LHCN-M2 (cell line): ENCODE data around the gene CMBL. TPM values are rescaled to one million over a fixed set of nuclear protein-coding genes. Genes with fewer than 3 reads are reported as not detected.
"Not testable (repeated sequence)": the region's sequence is repeated elsewhere in the genome, so short reads cannot be mapped to it uniquely, and the experiment has no call there.

Source experiments
- DNase-seq: peaks from one replicate; pipeline ENCODE4 v3.0.0-alpha.2; 2012; ENCODE audit warnings: low read depth
- total RNA-seq: library from RNA; depleted of rRNA; stranded (reverse); fragments of >200 nt; gene quantifications from 2 replicates; pipeline ENCODE4 v1.2.3, GENCODE V29; 2014

The CMBL gene
- total RNA-seq, 1 experiment from 2014 or later: 4.0 TPM

- DNase-seq: not testable (repeated sequence)
These were observed 3.3 kb upstream of the CMBL start for GRCh38 chr5:10310835-10311570.

GRCh38 chr5:10310066-10310779 is 2.5 kb upstream of the CMBL start:
- DNase-seq: no peak

- DNase-seq: no peak
These were observed 1.1 kb upstream of the CMBL start for GRCh38 chr5:10308844-10309243.

GRCh38 chr5:10306806-10307205 is 896 bp downstream of the CMBL start:
- peak; percentile 37 for DNase-seq

- no peak for DNase-seq
These were observed 1.6 kb downstream of the CMBL start for GRCh38 chr5:10306114-10306513.

- no peak for DNase-seq
These were observed 2.8 kb downstream of the CMBL start for GRCh38 chr5:10304932-10305331.

- no peak for DNase-seq
These were observed 4.0 kb downstream of the CMBL start for GRCh38 chr5:10303699-10304170.

- DNase-seq: no peak
These were observed 4.5 kb downstream of the CMBL start for GRCh38 chr5:10303201-10303600.

- DNase-seq: no peak
These were observed 5.7 kb downstream of the CMBL start for GRCh38 chr5:10301842-10302610.

- no peak for DNase-seq
These were observed 6.4 kb downstream of the CMBL start for GRCh38 chr5:10301266-10301665.

- no peak for DNase-seq
These were observed 7.5 kb downstream of the CMBL start for GRCh38 chr5:10300246-10300645.

- DNase-seq: no peak
These were observed 10.0 kb downstream of the CMBL start for GRCh38 chr5:10297646-10298204.

GRCh38 chr5:10295619-10296326 is 11.9 kb downstream of the CMBL start:
- no peak for DNase-seq

GRCh38 chr5:10293907-10294662 is 13.6 kb downstream of the CMBL start:
- no peak for DNase-seq

- no peak for DNase-seq
These were observed 15.9 kb downstream of the CMBL start for GRCh38 chr5:10291692-10292339.

GRCh38 chr5:10290438-10290837 is 17.3 kb downstream of the CMBL start:
- no peak for DNase-seq

GRCh38 chr5:10289991-10290390 is 17.7 kb downstream of the CMBL start:
- no peak for DNase-seq

- no peak for DNase-seq
These were observed 18.3 kb downstream of the CMBL start for GRCh38 chr5:10289353-10289752.

- DNase-seq: no peak
These were observed 19.0 kb downstream of the CMBL start for GRCh38 chr5:10288592-10289219.

- DNase-seq: no peak
These were observed 20.9 kb downstream of the CMBL start for GRCh38 chr5:10286862-10287227.
